Tongue (tissue), 2 donors: Measurements from ENCODE around the gene SUN1. TPM values are rescaled to one million over a fixed set of nuclear protein-coding genes. Genes with fewer than 3 reads are reported as not detected.
A peak's percentile ranks its signal among the peaks of the same experiment; 100 is the strongest.
"Not testable (repeated sequence)": the region's sequence is repeated elsewhere in the genome, so short reads cannot be mapped to it uniquely, and the experiment has no call there.

Experiments used
- DNase-seq: peaks from one replicate; pipeline ENCODE4 v3.0.0-alpha.2; 2015
- total RNA-seq: library from RNA; depleted of rRNA; stranded (reverse); fragments of >200 nt; gene quantifications from one replicate; pipeline ENCODE4 v1.2.3, GENCODE V29; 2014

SUN1 gene
- 682 TPM for total RNA-seq

GRCh38 chr7:832167-832967 is at the start of gene SUN1:
Gene SUN1, plus strand, starts transcription at chr7:832476. Its CDS starts 49 bp downstream, at chr7:832525.
- peak; percentile 77 for DNase-seq

DNA sequence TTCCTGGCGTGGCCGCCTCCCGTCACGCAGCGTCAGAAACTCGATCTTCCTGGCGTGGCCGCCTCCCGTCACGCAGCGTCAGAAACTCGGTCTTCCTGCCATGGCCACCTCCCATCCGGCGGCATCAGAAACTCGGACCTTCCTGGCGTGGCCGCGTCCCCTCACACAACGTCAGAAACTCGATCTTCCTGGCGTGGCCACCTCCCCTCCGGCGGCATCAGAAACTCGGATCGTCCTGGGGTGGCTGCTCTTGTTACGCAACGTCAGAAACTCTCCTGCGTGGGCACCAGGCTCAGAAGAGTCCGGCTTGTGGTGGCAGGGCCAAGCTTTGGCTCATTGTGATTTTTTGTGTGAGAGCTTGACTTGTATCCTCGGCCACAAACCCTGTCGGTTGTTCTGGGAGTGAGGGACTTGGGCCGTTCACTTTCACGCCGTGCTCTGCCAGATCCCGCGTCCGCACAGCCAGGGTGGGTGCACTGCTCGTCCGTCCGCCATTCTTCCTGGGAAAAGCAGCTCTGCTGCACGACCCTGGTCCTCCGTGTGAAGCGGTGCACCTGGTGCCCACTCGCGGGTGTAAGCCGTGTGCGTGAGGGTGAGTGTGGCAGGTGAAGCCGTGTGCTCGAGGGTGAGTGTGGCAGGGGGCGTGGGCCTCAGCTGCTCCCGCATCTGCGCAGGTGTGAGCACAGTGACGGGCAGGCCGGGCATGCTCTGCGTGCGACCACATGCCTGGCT is 49.4 kb upstream of the SUN1 start:
- DNase-seq = no peak

- no peak for DNase-seq
Observed at GRCh38 chr7:783556-784490, 48.5 kb upstream of the SUN1 start.

GRCh38 chr7:784971-785370 is 47.3 kb upstream of the SUN1 start:
- no peak for DNase-seq

DNA sequence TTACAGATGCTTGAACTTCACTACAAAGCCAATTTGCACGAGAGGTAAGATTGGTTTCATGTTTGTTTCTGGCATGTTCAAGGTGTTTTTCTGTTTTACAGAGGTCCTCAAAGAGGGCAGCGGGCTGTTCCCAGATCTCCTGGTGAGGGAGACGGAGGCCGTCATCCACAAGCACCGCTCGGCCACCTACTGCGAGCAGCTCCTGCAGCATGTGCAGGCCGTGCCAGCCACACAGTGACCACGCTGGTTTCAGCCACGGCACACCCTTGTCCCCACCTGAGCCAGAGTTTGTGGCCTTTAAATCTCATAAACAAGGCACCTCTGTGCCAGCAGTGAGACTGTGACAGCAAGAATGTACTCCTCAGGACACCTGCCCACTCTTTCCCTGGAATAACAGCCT is 46.9 kb upstream of the SUN1 start:
- no peak for DNase-seq

DNA sequence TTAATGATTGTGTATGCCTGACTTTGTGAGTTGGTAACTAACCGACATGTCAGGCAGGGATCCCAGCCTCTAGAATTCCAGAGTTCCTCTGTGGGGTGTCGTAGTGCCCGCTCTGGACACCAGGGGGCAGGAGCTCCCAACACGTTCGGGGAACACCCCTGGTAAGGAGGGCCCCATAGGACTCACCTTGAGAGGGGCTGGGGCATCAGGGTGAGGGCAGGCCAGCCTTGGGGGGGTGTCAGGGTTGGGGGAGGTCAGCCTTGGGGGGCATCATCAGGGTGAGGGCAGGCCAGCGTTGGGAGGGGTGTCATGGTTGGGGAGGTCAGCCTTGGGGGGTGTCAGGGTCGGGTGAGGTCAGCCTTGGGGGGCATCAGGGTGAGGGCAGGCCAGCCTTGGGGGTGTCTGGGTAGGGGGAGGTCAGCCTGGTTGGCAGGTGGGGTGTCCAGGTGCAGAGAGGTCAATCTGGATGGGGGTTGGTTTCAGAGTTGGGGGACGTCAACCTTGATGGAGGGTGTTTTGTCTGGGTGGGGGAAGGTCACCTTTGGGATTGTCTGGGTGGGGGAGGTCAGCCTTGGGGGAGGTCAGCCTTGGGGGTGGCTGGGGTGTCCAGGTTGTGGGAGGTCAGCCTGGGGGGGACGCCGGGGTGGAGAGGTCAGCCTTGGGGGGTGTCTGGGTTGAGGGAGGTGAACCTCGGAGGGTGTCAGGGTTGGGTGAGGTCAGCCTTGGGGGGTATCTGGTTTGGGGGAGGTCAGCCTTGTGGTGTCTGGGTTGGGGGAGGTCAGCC is 45.6 kb upstream of the SUN1 start:
- DNase-seq = peak; percentile 78

- DNase-seq = no peak
Observed at GRCh38 chr7:787332-788240, 44.7 kb upstream of the SUN1 start.

DNA sequence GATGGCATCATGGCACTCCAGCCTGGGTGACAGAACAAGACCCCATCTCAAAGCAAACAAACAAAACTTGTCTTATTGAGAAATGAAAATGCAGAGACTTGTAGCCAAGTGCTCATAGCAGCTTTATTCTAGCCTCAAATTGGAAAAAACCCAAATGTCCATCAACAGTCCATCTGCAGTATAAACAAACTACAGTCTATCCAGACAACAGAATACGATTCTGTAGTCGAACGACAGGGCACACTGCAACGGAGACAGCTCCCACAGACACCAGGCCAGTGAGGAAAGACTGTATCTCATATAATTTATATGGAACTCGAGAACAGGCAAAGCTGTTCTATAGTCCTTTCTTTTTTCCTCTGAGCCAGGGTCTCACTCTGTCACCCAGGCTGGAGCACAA is 40.8 kb upstream of the SUN1 start:
- DNase-seq = no peak

DNA sequence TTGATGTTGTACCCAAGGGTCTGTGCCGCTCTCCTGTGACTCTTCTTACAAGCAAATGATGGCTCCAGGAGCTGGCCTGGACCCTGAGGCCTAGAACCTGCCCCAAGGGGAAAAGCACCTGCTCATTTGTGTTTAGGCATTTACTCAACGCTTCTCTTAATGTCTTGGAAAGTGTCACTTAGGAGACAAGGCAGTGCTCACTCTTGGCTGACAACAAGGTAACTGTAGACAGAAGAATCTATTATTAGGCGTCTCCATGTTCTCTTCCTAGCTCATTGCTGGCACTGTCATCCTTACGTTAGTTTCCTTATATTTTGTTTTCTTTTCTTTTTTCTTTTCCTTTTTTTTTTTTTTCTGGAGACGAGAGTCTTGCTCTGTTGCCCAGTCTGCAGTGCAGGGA is 38.1 kb upstream of the SUN1 start:
- DNase-seq = peak; percentile 66

DNA sequence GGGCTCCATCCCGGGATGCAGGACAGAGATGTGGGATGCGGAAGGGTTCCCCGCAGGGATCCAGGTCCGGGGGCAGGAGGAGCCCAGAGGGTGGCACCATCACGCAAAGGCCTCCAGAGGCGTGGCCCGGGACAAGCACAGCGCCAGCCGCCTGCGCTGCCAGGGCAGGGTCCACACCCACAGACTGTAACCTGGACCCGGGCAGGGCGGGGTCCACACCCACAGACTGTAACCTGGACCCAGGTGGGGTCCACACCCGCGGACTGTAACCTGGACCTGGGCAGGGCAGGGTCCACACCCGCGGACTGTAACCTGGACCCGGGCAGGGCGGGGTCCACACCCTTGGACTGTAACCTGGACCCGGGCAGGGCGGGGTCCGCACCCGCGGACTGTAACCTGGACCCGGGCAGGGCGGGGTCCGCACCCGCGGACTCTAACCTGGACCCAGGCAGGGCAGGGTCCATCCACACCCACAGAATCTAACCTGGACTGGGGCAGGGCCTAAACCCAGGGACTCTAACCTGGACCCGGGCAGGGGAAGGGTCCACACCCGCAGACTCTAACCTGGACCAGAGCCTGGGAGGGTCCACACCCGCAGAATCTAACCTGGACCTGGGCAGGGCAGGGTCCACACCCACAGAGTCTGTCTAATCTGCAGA is 37.5 kb upstream of the SUN1 start:
- DNase-seq = no peak

DNA sequence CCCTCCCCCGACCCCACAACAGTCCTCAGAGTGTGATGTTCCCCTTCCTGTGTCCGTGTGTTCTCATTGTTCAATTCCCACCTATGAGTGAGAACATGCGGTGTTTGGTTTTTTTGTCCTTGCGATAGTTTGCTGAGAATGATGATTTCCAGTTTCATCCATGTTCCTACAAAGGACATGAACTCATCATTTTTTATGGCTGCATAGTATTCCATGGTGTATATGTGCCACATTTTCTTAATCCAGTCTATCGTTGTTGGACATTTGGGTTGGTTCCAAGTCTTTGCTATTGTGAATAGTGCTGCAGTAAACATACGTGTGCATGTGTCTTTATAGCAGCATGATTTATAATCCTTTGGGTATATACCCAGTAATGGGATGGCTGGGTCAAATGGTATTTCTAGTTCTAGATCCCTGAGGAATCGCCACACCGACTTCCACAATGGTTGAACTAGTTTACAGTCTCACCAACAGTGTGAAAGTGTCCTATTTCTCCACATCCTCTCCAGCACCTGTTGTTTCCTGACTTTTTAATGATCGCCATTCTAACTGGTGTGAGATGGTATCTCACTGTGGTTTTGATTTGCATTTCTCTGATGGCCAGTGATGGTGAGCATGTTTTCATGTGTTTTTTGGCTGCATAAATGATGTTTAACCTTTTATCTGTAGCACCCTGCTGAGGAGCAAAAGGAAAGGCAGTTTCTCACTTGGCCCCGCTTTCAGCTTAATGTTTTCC is 35.7 kb upstream of the SUN1 start:
- not testable (repeated sequence) for DNase-seq

DNA sequence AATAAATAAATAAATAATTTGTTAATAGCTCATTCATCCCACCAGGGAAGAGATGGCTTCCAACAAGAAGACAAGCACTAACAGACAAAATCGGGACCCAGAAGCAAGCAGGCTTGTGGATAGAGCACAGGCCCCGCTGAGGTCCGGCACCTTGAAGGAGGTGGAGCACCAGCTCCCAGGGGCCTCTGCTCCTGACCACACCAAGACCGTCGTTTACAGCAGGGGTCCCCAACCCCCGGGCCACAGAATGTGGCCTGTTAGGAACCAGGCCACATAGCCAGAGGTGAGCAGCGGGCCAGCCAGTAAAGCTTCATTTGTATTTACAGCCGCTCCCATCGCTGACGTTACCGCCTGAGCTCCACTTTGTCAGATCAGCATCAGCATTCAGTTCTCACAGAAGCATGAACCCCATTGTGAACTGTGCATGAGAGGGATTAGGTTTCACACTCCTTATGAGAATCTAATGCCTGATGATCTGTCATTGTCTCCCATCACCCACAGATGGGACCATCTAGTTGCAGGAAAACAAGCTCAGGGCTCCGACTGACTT is 33.3 kb upstream of the SUN1 start:
- no peak for DNase-seq

GRCh38 chr7:800692-801091 is 31.6 kb upstream of the SUN1 start:
- DNase-seq = peak; percentile 46

GRCh38 chr7:801351-801750 is 30.9 kb upstream of the SUN1 start:
- not testable (repeated sequence) for DNase-seq

DNA sequence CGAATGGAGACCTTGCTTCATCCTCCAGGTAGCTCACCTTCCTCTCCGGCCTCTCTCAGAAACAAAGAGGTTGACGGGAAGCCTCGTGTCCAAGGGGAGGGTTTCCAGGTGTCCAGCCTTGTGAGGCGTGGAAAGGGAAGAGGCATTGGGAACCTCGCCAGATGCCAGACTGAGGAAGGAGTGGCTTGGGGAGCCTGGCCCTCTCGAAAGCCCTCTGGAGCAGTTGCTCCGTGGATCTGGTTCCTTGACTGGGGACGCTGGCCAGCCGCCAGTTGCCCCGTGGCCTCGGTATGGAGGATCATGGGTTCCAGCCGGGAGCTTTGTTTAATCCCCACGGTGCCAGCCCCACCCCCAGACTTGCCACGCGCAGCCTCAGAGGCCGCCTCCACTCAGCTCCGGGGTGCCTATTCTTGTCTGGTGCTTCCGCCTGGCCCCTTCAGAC is 30.3 kb upstream of the SUN1 start:
- DNase-seq = peak; percentile 92

DNA sequence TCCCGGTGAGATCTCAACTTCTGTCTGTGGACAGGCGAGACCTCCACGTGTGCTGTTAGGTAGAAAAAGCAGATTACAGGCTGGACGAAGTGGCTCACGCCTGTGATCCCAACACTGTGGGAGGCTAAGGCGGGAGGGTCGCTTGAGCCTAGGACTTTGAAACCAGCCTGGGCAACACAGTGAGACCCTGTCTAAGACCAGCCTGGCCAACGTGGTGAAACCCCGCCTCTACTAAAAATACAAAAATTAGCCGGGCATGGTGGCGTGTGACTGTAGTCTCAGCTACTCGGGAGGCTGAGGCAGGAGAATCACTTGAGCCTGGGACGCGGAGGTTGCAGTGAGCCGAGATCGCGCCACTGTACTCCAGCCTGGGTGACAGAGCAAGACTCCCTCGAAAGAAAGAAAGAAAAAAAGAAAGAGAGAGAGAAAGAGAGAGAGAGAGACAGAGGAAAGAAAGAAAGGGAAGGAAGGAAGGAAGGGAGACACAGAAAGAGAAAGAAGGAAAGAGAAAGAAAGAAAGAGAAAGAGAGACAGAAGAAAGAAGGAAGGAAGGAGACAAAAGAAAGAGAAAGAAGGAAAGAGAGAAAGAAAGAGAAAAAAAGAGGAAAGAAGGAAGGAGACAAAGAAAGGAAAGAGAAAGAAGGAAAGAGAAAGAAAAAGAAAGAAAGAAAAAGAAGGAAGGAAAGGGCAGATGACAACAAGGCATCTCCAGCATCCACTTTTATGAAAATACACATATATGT is 29.6 kb upstream of the SUN1 start:
- DNase-seq = no peak

- DNase-seq = no peak
Observed at GRCh38 chr7:803243-803635, 29.0 kb upstream of the SUN1 start.

- not testable (repeated sequence) for DNase-seq
Observed at GRCh38 chr7:803796-804195, 28.5 kb upstream of the SUN1 start.
